ENCODE data around the gene SUMF1. TPM values are rescaled to one million over a fixed set of nuclear protein-coding genes. Genes with fewer than 3 reads are reported as not detected.
A peak's percentile ranks its signal among the peaks of the same experiment; 100 is the strongest.

The SUMF1 gene
- total RNA-seq, 1 donor from 2014 or later = 34.0 TPM

- DNase-seq = no peak
Measured at GRCh38 chr3:4411833-4412232, 55.2 kb downstream of the SUMF1 start.

GRCh38 chr3:4411236-4411635 lies 55.8 kb downstream of the SUMF1 start:
- DNase-seq = no peak

DNA sequence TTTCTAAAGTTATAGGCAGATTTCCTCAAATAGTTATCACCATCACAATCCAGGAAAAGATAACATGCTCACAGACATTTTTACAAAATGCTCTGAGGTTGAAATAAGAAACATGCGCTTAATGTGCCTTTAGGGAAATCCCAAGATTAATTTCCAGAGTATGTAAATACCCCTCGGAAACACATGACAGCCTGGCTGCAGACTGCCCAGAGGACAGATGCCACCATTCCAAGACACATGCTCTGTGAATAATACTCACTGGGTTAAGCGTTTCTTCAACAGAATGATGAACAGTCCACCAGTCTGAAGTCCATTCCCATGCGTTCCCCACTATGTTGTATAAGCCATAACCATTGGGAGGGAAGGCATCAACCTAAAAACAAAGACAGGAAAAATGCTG lies 56.5 kb downstream of the SUMF1 start:
- DNase-seq = no peak

DNA sequence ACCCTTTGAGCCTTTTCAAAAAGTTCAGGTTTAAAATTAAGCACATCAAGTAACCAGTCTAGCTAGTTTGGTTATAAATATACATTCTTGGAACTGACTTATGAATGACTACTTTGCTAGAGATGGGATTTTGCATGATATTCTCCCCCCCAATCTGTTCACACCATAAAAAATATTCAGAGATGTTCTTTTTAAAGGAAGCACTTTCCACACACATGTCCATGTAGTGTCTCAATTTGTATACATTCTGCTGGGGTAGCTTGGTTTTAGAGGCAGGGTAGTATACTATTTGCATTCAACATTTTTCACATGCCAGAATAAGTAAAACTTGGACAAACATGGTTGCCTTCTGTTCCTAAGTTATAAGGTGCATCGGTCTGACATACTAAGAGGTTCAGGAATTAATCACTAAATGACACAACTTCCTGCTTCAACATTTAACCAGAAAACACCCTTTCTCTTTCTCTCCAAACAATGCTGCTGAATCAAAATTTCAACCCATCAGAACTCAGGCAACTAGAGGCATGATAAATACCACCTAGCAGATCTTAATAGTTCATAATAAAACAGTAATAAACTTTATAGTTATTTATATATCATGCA lies 57.0 kb downstream of the SUMF1 start:
- DNase-seq = no peak

- DNase-seq = no peak
Measured at GRCh38 chr3:4409415-4409814, 57.7 kb downstream of the SUMF1 start.

DNA sequence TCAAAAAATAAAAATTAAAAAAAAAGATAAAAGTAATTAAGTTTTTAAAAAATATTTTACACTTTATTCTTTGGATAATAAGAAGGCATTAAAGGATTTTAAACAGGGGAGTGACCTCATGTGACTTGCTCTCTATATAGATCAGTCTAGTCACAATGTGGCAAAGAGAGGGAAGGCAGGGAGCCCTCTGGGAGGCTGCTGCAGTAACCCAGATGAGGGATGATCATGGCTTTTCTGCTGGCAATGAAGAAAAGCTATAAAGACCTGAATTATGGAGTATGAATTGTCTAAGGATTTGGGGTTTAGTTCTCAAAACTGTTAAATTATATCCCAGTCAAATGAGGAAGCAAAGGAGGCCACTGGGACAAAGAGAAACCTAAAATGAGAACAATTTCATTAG lies 58.1 kb downstream of the SUMF1 start:
- no peak for DNase-seq

DNA sequence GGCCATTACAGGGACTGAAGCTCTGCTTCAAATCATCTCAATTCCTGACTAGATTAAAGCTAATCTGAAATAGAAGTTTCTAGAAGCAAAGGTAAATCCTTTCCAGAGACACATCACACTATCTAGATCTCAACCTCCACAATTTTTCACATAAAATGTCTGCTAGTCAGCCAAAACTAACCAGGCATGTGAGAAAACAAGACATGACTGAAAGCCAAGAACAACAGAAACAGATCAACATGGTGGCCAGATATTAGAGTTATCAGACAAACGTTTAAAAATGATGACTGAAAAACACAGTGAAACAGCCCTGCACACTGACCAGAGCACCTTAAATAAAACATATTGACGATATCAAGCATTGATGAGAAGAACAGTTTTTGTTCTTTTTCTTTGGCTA lies 59.1 kb downstream of the SUMF1 start:
- no peak for DNase-seq

GRCh38 chr3:4406746-4407568 lies 60.1 kb downstream of the SUMF1 start:
- DNase-seq = no peak

- no peak for DNase-seq
Measured at GRCh38 chr3:4404881-4405280, 62.2 kb downstream of the SUMF1 start.

DNA sequence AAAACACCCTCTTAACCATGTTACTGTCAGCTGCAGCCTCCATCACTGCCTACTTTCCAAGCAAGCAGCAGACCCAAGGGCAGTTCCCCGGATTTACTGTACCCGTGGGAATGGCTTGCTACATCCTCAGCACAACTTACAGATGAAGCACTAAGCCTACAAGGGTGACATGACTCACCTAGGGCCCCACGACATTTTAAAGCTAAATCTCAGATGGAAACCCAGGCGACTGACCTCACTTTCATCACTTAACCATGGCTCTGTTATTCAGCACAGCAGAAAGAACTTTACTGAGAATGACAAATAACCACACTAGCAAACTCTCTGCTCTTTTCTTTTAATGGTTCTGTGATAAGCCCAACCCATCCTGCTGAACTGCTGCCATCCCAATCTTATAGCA lies 65.6 kb downstream of the SUMF1 start:
- no peak for DNase-seq

DNA sequence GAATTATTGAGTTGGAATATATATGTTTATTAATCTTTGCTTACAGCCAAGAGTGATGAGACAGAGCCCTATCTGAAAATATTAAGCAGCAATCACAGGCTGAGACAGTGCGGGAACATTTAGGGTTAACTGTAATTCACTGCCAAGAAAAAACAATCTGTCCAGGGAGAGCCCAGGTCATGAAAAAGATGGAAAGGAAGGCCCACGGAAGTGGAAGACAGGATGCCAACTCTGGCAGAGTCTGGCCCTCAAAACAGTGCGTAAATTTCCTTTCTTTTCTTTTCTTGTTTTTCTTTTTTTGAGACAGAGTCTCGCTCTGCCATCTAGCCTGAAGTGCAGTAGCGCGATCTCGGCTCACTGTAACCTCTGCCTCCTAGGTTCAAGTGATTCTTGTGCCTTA lies 67.6 kb downstream of the SUMF1 start:
- no peak for DNase-seq

DNA sequence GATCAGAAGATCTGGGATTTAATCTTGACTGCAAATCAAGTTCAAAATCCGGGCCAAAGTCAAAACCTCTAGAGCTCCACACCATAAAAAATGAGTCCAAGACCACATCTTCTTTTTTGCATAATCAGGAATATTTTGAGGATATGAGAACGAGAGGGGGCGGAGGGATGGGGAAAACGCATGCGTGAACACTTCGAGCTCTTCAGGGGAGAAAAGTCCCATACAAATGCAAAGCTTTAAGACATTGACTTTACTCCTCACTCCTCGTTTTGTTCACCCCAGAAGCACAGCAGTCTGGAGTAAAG lies 68.2 kb downstream of the SUMF1 start:
- peak; percentile 66 for DNase-seq

- DNase-seq = no peak
Measured at GRCh38 chr3:4398120-4398940, 68.7 kb downstream of the SUMF1 start.

GRCh38 chr3:4397466-4397865 lies 69.6 kb downstream of the SUMF1 start:
- no peak for DNase-seq

DNA sequence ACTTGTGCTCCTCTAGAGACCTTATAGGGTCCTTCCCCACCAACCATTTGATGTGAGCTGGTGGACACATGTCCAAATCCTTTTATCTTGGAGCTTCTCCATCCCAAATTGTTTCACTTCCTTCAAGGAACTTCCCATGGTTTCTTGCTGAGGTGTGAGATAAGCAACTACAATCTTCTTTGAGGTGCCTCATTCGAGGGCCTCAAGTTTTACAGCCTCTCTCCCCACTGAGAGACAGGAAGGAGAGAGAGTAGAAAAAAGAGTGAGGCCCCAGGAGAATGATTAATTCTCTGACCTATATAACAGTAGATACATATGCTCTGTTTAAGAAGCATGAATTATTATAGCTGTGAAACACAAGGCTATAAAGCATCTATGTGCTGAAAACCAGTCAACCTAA lies 70.5 kb downstream of the SUMF1 start:
- DNase-seq = no peak

- DNase-seq = no peak
Measured at GRCh38 chr3:4396006-4396405, 71.1 kb downstream of the SUMF1 start.

GRCh38 chr3:4395448-4395847 lies 71.6 kb downstream of the SUMF1 start:
- DNase-seq = no peak

DNA sequence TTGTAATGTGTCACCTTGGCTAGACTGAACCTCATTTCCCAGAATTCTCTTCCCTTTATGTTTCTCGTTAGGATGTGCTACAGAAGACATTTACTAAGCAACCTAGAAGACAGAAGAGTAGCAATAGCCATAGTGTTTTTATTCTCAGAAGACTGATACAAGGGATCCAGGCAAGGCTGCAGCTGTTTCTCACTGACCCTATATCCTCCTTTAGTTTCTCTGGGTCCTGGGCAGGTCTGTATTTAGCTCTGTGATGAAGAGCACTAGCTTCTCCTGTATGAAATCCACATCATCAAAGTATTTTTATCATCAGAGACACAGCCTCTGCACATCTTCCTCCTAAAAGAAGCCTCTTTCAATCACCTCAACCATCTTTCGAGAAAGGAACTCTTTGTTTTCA lies 72.5 kb downstream of the SUMF1 start:
- no peak for DNase-seq

GRCh38 chr3:4394048-4394447 lies 73.0 kb downstream of the SUMF1 start:
- DNase-seq = no peak

GRCh38 chr3:4392992-4393391 lies 74.1 kb downstream of the SUMF1 start:
- no peak for DNase-seq

- no peak for DNase-seq
Measured at GRCh38 chr3:4387210-4388204, 79.6 kb downstream of the SUMF1 start.

DNA sequence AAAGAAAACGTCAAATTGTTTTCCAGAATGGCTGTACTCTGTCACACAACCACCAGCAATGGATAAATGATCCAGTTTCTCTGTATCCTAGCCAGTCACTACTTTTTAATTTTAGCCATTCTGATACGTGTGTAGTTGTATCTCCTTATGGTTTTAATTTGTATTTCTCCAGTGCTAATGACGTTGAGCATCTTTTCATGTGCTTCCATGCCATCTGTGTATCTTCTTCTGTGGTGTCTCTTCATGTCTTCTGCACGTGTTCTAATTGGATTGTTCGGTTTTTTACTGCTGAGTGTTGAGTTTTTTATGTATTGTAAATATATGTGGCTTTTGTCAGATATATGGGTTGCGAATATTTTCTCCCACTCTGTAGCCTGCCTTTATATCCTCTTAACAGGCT lies 81.9 kb downstream of the SUMF1 start:
- peak; percentile 21 for DNase-seq

All from skin of body (tissue), 2 donors.